OCI-LY7 (cell line): ENCODE measurements around the gene PTPRN.

Experiments used
- CTCF ChIP-seq: fragments of 200-600 bp; sonication (generic); conservative IDR thresholded peaks from 2 replicates; pipeline ENCODE4 v1.5.1; 2014; ENCODE audit warnings: mild to moderate bottlenecking, antibody characterized with exemption, low read length, moderate library complexity, mixed read lengths
- EZH2phosphoT487 ChIP-seq: fragments of 200-600 bp; sonication (generic); IDR thresholded peaks from 2 replicates; pipeline ENCODE4 v1.6.1; 2018; ENCODE audit warnings: low read depth, borderline replicate concordance, mild to moderate bottlenecking, mixed run types, antibody characterized with exemption, low read length, moderate library complexity, mixed read lengths

- no peak for TF ChIP-seq CTCF
- no peak for TF ChIP-seq EZH2phosphoT487
Observed at GRCh38 chr2:219325136-219325535, 15.9 kb upstream of the PTPRN start.
